OCI-LY1 (cell line): ENCODE measurements around the gene EI24.

Experiments
- H2AFZ ChIP-seq: fragments of 200-600 bp; sonication (generic), shearing (Covaris generic); 2 replicates; pipeline ENCODE4 v1.6.0; 2014; ENCODE audit warnings: antibody characterized with exemption, mild to moderate bottlenecking, low read length
- H3F3A ChIP-seq: fragments of 200-600 bp; sonication (generic), shearing (Covaris generic); 2 replicates; pipeline ENCODE4 v1.6.0; 2014; ENCODE audit warnings: mild to moderate bottlenecking, antibody characterized with exemption, low read length, moderate library complexity; ENCODE audit not compliant: insufficient read depth
- H3K27ac ChIP-seq: fragments of 200-600 bp; sonication (generic); 2 replicates; pipeline ENCODE4 v1.5.1; 2014; ENCODE audit warnings: low read length, mixed run types, mild to moderate bottlenecking, low read depth; ENCODE audit not compliant: poor library complexity, severe bottlenecking
- H3K27me3 ChIP-seq: fragments of 200-600 bp; sonication (generic); 2 replicates; pipeline ENCODE4 v1.6.0; 2014; ENCODE audit warnings: antibody characterized with exemption, mild to moderate bottlenecking, low read length, moderate library complexity; ENCODE audit not compliant: insufficient read depth
- H3K36me3 ChIP-seq: fragments of 200-600 bp; sonication (generic); 2 replicates; pipeline ENCODE4 v1.6.1; 2014; ENCODE audit warnings: mild to moderate bottlenecking, antibody characterized with exemption, low read length, moderate library complexity, mixed read lengths; ENCODE audit not compliant: insufficient read depth
- H3K4me1 ChIP-seq: fragments of 200-600 bp; sonication (generic); 2 replicates; pipeline ENCODE4 v1.5.1; 2014; ENCODE audit warnings: mild to moderate bottlenecking, low read length, moderate library complexity; ENCODE audit not compliant: insufficient read depth, severe bottlenecking
- H3K4me2 ChIP-seq: fragments of 200-600 bp; sonication (generic), shearing (Covaris generic); 2 replicates; pipeline ENCODE4 v1.6.1; 2014; ENCODE audit warnings: low read length
- H3K4me3 ChIP-seq: fragments of 200-600 bp; sonication (generic); 2 replicates; pipeline ENCODE4 v1.5.1; 2014; ENCODE audit warnings: low read length, low read depth, mild to moderate bottlenecking, mixed read lengths; ENCODE audit not compliant: poor library complexity, severe bottlenecking
- H3K79me2 ChIP-seq: fragments of 200-600 bp; shearing (Covaris generic); 2 replicates; pipeline ENCODE4 v1.6.1; 2016; ENCODE audit warnings: mixed run types, low read length, mixed read lengths; ENCODE audit not compliant: insufficient read depth
- H3K9ac ChIP-seq: fragments of 200-600 bp; sonication (generic), shearing (Covaris generic); 2 replicates; pipeline ENCODE4 v1.6.1; 2014; ENCODE audit warnings: mild to moderate bottlenecking, low read length, mixed read lengths
- H3K9me2 ChIP-seq: fragments of 200-600 bp; sonication (generic), shearing (Covaris generic); 2 replicates; pipeline ENCODE4 v1.6.1; 2014; ENCODE audit warnings: low read depth, mild to moderate bottlenecking, low read length, mixed read lengths
- H3K9me3 ChIP-seq: fragments of 200-600 bp; shearing (Covaris generic); 2 replicates; pipeline ENCODE4 v1.6.1; 2014; ENCODE audit warnings: low read length, mixed read lengths
- H4K20me1 ChIP-seq: fragments of 200-600 bp; sonication (generic), shearing (Covaris generic); 2 replicates; pipeline ENCODE4 v1.6.0; 2016; ENCODE audit warnings: mild to moderate bottlenecking, low read length; ENCODE audit not compliant: insufficient read depth
- CTCF ChIP-seq: fragments of 200-600 bp; sonication (generic), shearing (Covaris generic); IDR thresholded peaks from 2 replicates; pipeline ENCODE4 v1.5.1; 2017; ENCODE audit warnings: mild to moderate bottlenecking, antibody characterized with exemption, low read length, moderate library complexity, mixed read lengths
- EZH2 ChIP-seq: fragments of 200-600 bp; sonication (generic), shearing (Covaris generic); IDR thresholded peaks from 2 replicates; pipeline ENCODE4 v1.8.0; 2017; ENCODE audit warnings: borderline replicate concordance, mixed run types, mild to moderate bottlenecking, antibody characterized with exemption, low read length, moderate library complexity, mixed read lengths

EI24 gene

GRCh38 chr11:125583496-125583895 lies 14.2 kb downstream of the EI24 start:
- Histone ChIP-seq H3K27ac (no peak overlapping the region), H4K20me1 (no peaks in the 10 kb centered on the region), H3K4me2 (no peak overlapping the region), H3K36me3 (peaks cover 52% of the 10 kb centered on the region), H3F3A (no peaks in the 10 kb centered on the region), H3K27me3 (no peaks in the 10 kb centered on the region), H2AFZ (no peak overlapping the region), H3K9me2 (no peaks in the 10 kb centered on the region), H3K4me1 (no peaks in the 10 kb centered on the region), H3K4me3 (no peak overlapping the region), H3K9ac (no peak overlapping the region), H3K79me2 (no peaks in the 10 kb centered on the region), H3K9me3 (no peaks in the 10 kb centered on the region)
- no peak for TF ChIP-seq CTCF
- TF ChIP-seq EZH2, result no peak

- H4K20me1 ChIP-seq, result no peaks in the 10 kb centered on the region
- H3K4me2 ChIP-seq, result no peak overlapping the region
- H3K27ac ChIP-seq, result no peak overlapping the region
- no peak overlapping the region for H3K9ac ChIP-seq
- H3F3A ChIP-seq, result no peaks in the 10 kb centered on the region
- no peaks in the 10 kb centered on the region for H3K9me2 ChIP-seq
- TF ChIP-seq CTCF, result no peak
- TF ChIP-seq EZH2, result no peak
- H3K79me2 ChIP-seq, result no peaks in the 10 kb centered on the region
- no peaks in the 10 kb centered on the region for H3K27me3 ChIP-seq
- H2AFZ ChIP-seq, result no peak overlapping the region
- H3K4me3 ChIP-seq, result no peak overlapping the region
- H3K36me3 ChIP-seq, result peaks cover 33% of the 10 kb centered on the region
- no peaks in the 10 kb centered on the region for H3K4me1 ChIP-seq
- no peaks in the 10 kb centered on the region for H3K9me3 ChIP-seq
These were observed 16.2 kb downstream of the EI24 start for GRCh38 chr11:125585487-125585886.

- Histone ChIP-seq H3K4me2 (no peak overlapping the region), H3K9ac (no peak overlapping the region), H3K36me3 (peaks cover 27% of the 10 kb centered on the region), H3K9me2 (no peaks in the 10 kb centered on the region), H3K9me3 (no peaks in the 10 kb centered on the region), H3K4me1 (peaks cover 5% of the 10 kb centered on the region), H3K27ac (no peak overlapping the region), H3K27me3 (no peaks in the 10 kb centered on the region), H2AFZ (no peak overlapping the region), H3K4me3 (no peak overlapping the region), H4K20me1 (no peaks in the 10 kb centered on the region), H3K79me2 (no peaks in the 10 kb centered on the region), H3F3A (no peaks in the 10 kb centered on the region)
- no peak for TF ChIP-seq EZH2
- no peak for TF ChIP-seq CTCF
These were observed 17.3 kb downstream of the EI24 start for GRCh38 chr11:125586623-125587022.
